Measurements from ENCODE around the gene UMPS. TPM values are rescaled to one million over a fixed set of nuclear protein-coding genes. Genes with fewer than 3 reads are reported as not detected.

UMPS gene
- total RNA-seq, 1 donor from 2014 or later = 39.3 TPM

Other genes starting within 250 kb of the UMPS start
- 0.34 TPM in 1 of 2 replicates, not detected in the other for gene ITGB5, start 156.9 kb downstream of the UMPS start, total RNA-seq
- gene MUC13, start 204.3 kb downstream of the UMPS start, total RNA-seq = not detected in 2 replicates

Data from T-helper 2 cell treated with Interferon-gamma antibody and Interleukin-4, amounts not matched to agents 100 ng/mL and 5 ng/mL, for 36 hours (primary cell).